Pons (tissue), 1 donor: ENCODE results near the gene DIP2C.
A peak's percentile ranks its signal among the peaks of the same experiment; 100 is the strongest.
"Not testable (repeated sequence)": the region's sequence is repeated elsewhere in the genome, so short reads cannot be mapped to it uniquely, and the experiment has no call there.

Source experiments
- DNase-seq: peaks from one replicate; pipeline ENCODE4 v3.0.0-alpha.2; 2016; ENCODE audit warnings: low spot score

DIP2C gene

GRCh38 chr10:352476-353235, 336.8 kb downstream of the DIP2C start:
- DNase-seq: no peak

- DNase-seq: no peak
Measured at GRCh38 chr10:351770-352334, 337.6 kb downstream of the DIP2C start.

- DNase-seq: no peak
Measured at GRCh38 chr10:350981-351501, 338.4 kb downstream of the DIP2C start.

GRCh38 chr10:349081-349480, 340.4 kb downstream of the DIP2C start:
- no peak for DNase-seq

- no peak for DNase-seq
Measured at GRCh38 chr10:348456-348855, 341.0 kb downstream of the DIP2C start.

- not testable (repeated sequence) for DNase-seq
Measured at GRCh38 chr10:347774-348173, 341.7 kb downstream of the DIP2C start.

GRCh38 chr10:347190-347589, 342.3 kb downstream of the DIP2C start:
- DNase-seq: not testable (repeated sequence)

GRCh38 chr10:344582-345200, 344.8 kb downstream of the DIP2C start:
- no peak for DNase-seq

GRCh38 chr10:343231-344220, 345.9 kb downstream of the DIP2C start:
- DNase-seq: no peak

- DNase-seq: no peak
Measured at GRCh38 chr10:341081-341740, 348.3 kb downstream of the DIP2C start.

- DNase-seq: no peak
Measured at GRCh38 chr10:340646-341045, 348.8 kb downstream of the DIP2C start.

GRCh38 chr10:339038-339391, 350.5 kb downstream of the DIP2C start:
- no peak for DNase-seq

GRCh38 chr10:338171-339037, 351.1 kb downstream of the DIP2C start:
- DNase-seq: no peak

GRCh38 chr10:336247-336646, 353.2 kb downstream of the DIP2C start:
- DNase-seq: no peak

GRCh38 chr10:335151-335800, 354.2 kb downstream of the DIP2C start:
- DNase-seq: no peak

- peak; percentile 67 for DNase-seq
Measured at GRCh38 chr10:331186-331585, 358.3 kb downstream of the DIP2C start.

GRCh38 chr10:329361-330099, 359.9 kb downstream of the DIP2C start:
- DNase-seq: peak; percentile 90

- DNase-seq: no peak
Measured at GRCh38 chr10:327889-328852, 361.3 kb downstream of the DIP2C start.
